Fibroblast of upper back skin (primary cell): ENCODE measurements around the gene TNFRSF14.

Experiments
- DNase-seq: peaks from one replicate; pipeline ENCODE4 v3.0.0-alpha.2; 2013

The TNFRSF14 gene

DNA sequence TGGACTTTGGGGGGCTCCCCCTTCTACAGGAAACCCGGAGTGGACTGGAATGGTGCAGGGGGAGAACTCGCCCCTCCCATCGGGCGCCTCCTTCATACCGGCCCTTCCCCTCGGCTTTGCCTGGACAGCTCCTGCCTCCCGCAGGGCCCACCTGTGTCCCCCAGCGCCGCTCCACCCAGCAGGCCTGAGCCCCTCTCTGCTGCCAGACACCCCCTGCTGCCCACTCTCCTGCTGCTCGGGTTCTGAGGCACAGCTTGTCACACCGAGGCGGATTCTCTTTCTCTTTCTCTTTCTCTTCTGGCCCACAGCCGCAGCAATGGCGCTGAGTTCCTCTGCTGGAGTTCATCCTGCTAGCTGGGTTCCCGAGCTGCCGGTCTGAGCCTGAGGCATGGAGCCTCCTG is at the start of gene TNFRSF14:
TNFRSF14 (plus strand) TSS at position 95 of the 401 bp plus-strand sequence; CDS start at position 389, 294 bp downstream.
- DNase-seq, result no peak

DNA sequence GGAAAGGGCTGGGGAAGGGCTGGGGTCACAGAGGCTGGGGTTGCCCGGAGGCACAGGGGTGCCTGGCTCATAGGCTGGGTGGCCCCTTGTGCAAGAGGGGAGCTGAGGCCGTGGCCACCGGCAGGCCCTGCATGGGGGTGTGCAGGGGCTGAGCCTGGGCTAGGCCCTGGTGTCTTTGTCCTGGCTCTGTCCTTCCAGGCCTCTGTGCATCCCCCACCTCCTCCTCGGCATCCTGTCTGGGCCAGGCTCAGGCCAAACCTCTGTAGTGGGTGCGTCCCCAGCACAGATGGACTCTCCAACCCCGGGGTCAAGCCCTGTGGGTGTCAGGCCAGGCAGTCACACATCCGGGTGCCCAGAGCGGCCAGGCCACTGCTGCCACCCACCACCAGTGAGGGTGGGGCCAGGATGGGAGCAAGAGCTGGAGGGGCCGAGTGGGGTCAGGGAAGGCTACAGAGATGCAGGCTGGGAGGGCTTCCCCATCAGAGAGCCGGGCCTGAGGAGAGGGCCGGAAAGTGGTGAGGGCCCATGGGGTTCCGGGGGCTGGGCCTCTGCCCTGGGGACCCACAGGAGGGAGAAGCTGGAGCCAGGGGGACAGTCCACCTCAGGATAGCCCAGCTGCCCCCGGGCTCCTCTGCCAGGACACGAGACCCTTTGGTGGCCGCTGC is 49.1 kb upstream of the TNFRSF14 start:
- DNase-seq, result no peak

DNA sequence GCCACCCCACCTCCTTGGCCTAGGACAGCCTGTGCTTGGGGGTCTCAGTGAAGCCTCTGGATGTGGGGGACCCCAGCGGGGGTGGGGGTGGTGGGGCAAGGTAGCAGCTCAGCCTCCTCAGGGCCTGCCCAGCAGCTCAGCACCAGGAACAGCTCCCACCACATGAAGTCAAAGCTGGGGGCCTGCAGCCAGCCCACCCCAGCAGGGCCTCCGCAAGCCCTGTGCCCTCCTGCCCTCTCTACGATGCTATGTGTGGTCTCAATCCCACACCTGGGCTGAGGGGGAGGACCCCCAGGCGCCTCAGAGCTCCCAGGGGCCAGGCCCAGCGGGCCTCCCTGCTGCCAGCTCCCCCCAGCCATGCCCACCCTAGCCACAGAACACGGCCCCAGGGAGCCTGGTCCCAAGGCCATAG is 48.4 kb upstream of the TNFRSF14 start:
- no peak for DNase-seq

GRCh38 chr1:2508180-2508579 is 48.0 kb upstream of the TNFRSF14 start:
- no peak for DNase-seq

DNA sequence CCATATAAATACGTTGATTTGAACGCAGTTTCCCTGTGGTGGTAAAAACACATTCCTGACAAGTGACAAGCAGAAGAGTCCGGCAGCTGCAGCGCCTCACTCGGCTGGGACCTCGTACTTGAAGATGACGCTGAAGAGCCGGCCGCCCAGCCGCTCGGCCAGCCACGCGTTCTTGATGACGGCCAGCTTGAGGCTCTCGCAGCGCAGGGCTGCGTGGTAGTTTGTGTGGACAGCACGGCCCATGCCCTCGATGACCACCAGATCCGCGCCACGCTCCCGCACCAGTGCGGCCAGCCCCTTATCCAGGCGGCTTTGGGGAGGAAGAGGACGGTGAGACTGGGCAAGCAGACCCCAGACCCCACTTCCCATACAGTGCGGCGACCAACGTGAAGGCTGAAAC is 47.4 kb upstream of the TNFRSF14 start:
- no peak for DNase-seq

DNA sequence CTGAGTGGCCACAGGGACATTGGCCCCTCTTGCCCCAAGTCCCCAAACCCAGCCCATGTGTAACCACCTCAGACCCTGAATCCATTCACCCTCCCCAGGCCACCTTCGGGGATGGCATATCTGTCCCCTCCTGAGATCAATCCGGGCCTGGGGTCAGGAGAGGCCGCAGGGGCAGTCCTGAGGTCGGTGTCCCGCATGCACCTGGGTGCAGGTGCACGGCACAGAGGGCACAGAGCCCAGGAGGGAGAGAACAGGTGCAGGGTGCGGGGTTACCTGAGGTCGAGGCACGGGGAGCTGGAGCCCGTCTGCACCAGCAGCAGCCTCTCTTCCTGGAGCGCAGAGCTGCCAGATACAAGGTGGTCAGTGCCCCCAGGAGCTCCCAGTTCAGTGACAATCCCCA is 46.6 kb upstream of the TNFRSF14 start:
- no peak for DNase-seq

DNA sequence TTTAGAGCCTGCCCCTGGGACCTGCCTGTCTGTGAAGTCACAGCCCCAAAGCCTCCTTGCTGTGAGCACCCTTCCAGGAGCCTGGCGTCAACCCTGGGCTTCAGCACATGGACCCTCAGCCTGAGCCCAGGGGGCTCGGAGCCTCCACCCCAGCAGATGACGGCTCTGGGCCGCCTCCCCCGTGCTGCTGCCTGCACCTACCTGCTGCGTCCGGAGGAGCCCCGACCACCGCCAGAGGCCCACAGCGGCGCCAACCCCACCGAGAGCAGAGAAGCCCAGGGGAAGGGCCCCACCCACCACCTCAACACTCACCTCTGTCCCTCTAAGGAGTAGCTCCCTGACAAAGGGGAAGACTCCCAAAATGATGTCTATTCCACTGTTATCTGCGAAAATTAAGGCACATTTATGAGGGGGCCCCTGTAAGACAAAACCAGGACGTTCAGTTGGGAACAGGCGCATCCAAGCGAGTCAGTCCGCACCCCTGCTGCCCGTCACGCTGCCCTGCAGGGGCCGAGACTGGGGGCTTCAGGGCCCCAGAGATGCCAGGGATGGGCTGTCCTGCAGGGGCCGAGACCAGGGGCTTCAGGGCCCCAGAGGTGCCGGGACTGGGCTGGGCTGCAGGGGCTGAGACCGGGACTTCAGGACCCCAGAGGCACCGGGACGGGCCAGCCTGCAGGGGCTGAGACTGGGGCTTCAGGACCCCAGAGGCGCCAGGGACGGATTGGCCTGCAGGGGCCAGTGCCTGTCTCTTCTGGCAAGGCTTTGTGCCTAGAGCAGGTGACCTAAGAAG is 45.6 kb upstream of the TNFRSF14 start:
- no peak for DNase-seq

DNA sequence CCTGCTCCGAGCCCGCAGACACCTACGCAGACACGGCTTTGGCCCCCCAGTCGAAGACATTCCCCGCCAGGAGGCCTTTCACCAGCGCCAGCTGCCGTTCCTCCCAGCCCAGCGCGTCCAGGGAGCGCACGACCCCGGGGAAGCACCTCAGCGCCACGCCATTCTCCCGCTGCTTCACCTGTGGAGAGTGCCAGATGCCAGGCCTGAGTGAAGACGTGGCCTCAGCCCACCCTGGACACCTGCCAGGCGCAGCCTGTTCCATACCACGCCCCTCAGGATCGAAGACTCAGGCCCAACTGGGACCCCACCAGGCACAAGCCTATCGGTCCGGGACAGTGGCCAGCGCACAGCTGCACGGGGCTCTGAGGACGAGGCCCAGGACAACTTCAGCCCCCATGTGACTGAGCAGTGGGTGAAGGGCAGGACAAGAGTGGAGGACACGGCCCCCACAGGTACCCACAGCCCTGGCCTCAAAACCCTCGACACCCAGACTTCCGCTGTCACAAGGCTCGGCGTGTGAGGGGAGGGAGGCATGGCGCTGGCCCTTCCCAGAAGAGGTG is 43.2 kb upstream of the TNFRSF14 start:
- no peak for DNase-seq

DNA sequence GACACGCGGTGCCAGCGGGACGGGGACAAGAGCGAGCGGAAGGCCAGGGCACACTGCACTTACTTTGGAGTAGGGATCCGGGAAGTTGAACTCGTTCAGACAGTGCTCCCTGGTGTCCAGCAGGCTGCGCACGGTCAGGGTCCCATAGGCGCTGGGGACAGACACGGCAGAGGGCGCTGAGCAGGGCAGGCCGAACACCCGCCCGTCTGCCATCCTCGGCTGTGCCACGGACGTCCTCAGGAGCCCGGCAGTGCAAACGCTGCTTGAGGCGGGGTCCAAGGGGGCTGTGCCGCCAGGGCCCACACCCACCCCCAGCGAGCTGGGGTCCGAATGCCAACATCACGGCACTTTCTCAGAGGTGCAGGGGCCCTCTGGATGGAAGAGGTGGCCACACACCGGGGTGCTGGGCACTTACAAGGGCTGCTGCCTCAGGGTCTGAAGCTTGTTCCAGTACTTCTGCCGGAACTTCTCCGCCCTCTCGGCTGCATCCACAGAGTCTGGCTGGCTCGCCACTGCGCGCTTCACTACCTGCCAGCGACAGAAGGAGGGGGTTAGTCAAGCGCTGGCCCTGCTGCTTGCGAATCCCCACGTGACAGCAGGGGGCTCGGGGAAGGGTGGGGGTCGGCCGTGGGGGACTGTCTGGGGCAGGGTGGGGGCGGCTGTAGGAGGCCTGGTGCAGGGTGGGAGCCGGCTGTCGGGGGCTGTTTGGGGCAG is 42.1 kb upstream of the TNFRSF14 start:
- DNase-seq, result no peak

DNA sequence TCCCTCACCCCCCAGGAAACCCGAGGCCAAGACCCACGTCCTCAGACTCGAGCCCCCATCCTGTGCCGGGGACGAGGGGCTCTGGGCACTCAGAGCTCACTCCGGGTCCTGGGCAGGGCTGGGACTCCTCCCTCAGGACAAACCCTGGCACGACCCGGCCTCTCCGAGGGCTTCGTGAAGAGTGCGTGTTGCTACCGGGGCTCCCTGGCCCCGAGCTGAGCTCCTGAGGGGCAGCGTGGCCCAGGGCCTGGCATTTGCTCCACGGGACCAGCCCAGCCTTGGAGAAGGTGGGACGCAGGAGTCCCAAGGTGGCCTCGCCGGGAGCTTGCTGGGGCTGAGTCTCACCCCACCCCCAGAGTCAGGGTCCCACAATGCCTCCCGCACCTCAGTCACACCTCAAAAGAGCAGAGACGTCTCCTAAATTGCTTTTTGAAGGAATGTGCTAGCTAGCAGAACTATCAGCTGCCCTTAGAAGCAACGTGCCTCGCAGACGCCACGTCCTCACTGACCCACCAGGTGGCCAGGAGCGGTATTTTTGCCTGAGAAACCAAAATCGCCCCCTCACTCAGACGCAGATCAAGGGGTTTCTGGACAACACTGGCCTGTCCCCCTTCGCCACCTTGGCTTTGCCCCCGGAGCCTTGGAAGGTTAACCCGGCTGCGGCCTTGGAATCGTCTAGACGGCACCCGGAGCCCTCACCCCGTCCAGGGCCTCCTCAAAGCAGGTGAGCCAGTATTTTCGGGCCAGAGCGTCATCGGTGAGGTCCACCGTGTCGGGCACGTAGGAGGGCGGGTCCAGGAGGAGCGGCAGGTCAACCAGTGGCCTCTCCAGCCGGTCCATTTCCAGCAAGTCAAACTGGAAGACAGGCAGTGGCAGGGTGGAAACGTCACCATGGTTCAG is 41.1 kb upstream of the TNFRSF14 start:
- no peak for DNase-seq

DNA sequence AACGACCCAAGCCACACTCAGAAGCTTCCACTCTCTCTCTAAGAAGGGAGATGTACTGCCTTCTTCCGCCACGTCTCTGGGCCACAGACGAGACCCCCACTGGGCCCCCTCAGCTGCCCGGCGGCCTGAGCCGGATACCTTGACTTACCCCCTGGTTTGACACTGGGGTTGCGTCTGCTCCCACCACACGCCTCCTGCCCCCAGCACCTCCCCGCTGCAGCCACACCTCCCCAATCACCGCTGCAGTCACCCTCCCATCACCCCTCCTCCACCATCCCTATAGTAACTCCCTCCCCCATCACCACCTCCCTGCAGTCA is 40.4 kb upstream of the TNFRSF14 start:
- no peak for DNase-seq

DNA sequence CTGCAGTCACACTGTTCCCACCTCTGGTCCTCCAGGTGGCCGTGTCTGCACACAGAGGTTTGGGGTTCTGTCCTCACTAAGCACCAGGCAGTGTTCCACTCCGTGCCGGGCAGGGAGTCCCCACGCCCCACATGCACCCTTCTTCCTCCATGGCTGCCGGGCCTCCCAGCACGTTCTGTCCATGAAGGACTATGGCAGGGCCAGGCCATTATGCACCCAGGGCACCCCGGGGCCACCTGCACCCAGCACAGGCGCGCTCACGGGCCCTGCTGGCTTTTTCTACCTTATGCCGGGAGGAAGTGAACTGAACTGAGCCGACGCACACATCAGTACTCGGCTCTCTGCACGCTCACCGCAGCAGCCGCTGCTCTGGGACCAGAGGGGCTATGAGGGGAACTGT is 40.0 kb upstream of the TNFRSF14 start:
- DNase-seq, result no peak

GRCh38 chr1:2516946-2517345 is 39.2 kb upstream of the TNFRSF14 start:
- no peak for DNase-seq

- DNase-seq, result no peak
Measured at GRCh38 chr1:2517966-2518365, 38.2 kb upstream of the TNFRSF14 start.

DNA sequence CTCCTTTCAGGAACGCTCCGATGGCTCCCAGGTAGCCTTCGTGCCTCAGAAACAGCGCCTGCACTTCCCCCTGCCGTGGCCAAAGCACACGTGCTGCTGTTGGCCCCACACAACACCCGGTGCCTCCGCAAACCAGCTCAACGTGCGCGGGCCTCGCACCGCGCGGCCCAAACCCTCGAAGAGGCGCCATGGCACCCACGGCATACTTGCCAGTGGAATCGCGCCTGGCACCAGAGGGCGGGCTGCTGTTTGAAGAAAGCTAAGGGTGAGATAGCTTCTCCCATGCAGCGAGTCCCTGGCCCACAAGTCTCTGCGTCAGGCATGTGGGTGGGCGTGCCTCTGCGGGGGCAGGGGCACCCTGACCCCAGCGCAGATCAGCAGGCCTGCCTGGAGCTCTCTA is 37.6 kb upstream of the TNFRSF14 start:
- DNase-seq, result no peak

GRCh38 chr1:2519029-2519685 is 37.0 kb upstream of the TNFRSF14 start:
- DNase-seq, result no peak

- DNase-seq, result no peak
Measured at GRCh38 chr1:2519729-2520128, 36.4 kb upstream of the TNFRSF14 start.

- DNase-seq, result no peak
Measured at GRCh38 chr1:2520206-2520605, 36.0 kb upstream of the TNFRSF14 start.

- no peak for DNase-seq
Measured at GRCh38 chr1:2520806-2521205, 35.4 kb upstream of the TNFRSF14 start.

GRCh38 chr1:2522230-2522629 is 33.9 kb upstream of the TNFRSF14 start:
- DNase-seq, result no peak

- DNase-seq, result no peak
Measured at GRCh38 chr1:2523191-2523890, 32.8 kb upstream of the TNFRSF14 start.
